ENCODE results near the gene OR2L2. TPM values are rescaled to one million over a fixed set of nuclear protein-coding genes. Genes with fewer than 3 reads are reported as not detected.

The OR2L2 gene
- total RNA-seq (2021; ENCODE audit: unreplicated experiment) (not detected), Bru-seq, nascent RNA (not detected), BruChase-seq, experiment 1, labeled RNA remaining after a 6-hour chase (not detected), BruChase-seq, experiment 2, labeled RNA remaining after a 2-hour chase (not detected)
- not detected in 2 replicates for polyA plus RNA-seq (2012)
- long read RNA-seq: 0 reads

DNA sequence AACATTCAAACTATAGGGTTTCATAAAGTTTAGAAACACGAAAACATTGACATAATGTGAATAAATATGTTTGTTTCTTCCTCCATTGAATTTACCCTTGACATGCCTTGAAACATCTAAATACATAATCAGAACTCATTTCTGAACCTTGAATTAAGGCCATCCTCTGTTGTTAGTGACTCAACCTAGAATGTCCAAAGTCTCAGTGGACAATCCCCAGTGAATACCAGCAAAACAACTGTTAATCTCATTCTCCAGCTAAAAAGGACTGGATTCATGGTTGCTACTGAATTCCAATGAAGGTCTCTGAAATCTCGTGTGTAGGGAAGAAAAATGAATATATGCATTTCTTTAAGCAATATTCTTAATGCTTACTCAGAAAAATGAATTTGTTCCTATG is at the start of gene OR2L2:
Gene OR2L2, plus strand, starts transcription at position 301 of the 400 bp plus-strand sequence. CDS start 8,198 bp downstream, outside the sequence.
- H3K27ac ChIP-seq (ENCODE audit: low read depth, low read length): no peak within 1 kb of the TSS
- RAD21 ChIA-PET (ENCODE audit: low non-redundant PET in 1 of 2, low total read pairs in 2 of 2, uncharacterized antibody in 2 of 2, unreplicated experiment in 2 of 2): no interaction called here
- no peaks in the 10 kb centered on the region for H3K9me2 ChIP-seq (ENCODE audit: insufficient read depth)
- no peak within 1 kb of the TSS for H3K4me2 ChIP-seq (ENCODE audit: low read length)
- no peak within 1 kb of the TSS for H3K9ac ChIP-seq (ENCODE audit: low read length)
- no peaks in the 10 kb centered on the region for H4K20me1 ChIP-seq (ENCODE audit: insufficient read depth)
- TF ChIP-seq EZH2phosphoT487 (IDR thresholded peaks at IDR 0.05; ENCODE audit: borderline replicate concordance) (no peak), RAD21 (IDR thresholded peaks at IDR 0.05; ENCODE audit: low read depth) (no peak), ELF1 (IDR thresholded peaks at IDR 0.05; ENCODE audit: borderline replicate concordance, low read depth) (no peak), ZFX (IDR thresholded peaks at IDR 0.05) (no peak), MAX (IDR thresholded peaks at IDR 0.05) (no peak), EGR1 (IDR thresholded peaks at IDR 0.05; ENCODE audit: low read depth) (no peak), TCF7L2 (IDR thresholded peaks at IDR 0.05; ENCODE audit: borderline replicate concordance, extremely low read depth, insufficient read depth, insufficient read length) (no peak), POLR2A (IDR thresholded peaks at IDR 0.05; ENCODE audit: borderline replicate concordance, extremely low read depth, insufficient read depth, insufficient read length) (no peak), ZBTB33 (IDR thresholded peaks at IDR 0.05; ENCODE audit: extremely low read depth, insufficient replicate concordance, low read length) (no peak), EZH2 (IDR thresholded peaks at IDR 0.05) (no peak), SP1 (IDR thresholded peaks at IDR 0.05; ENCODE audit: low read depth) (no peak), SRF (IDR thresholded peaks at IDR 0.05; ENCODE audit: low read depth) (no peak), CEBPB (IDR thresholded peaks at IDR 0.05; ENCODE audit: low read depth) (no peak), POLR2AphosphoS5 (IDR thresholded peaks at IDR 0.05; ENCODE audit: low read depth, low read length) (no peak), CBX3 (IDR thresholded peaks at IDR 0.05; ENCODE audit: low read depth) (no peak), CTCF (IDR thresholded peaks at IDR 0.05 in 2 of 3, conservative IDR thresholded peaks at IDR 0.05 in 1 of 3; ENCODE audit: borderline replicate concordance in 1 of 3, insufficient read depth in 1 of 3, low read depth in 2 of 3, low read length in 2 of 3) (no peak), JUND (IDR thresholded peaks at IDR 0.05) (no peak), REST (IDR thresholded peaks at IDR 0.05; ENCODE audit: low read depth) (no peak)
- TF ChIP-seq, protein P1, sequence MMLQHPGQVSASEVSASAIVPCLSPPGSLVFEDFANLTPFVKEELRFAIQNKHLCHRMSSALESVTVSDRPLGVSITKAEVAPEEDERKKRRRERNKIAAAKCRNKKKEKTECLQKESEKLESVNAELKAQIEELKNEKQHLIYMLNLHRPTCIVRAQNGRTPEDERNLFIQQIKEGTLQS (IDR thresholded peaks at IDR 0.05): no peak
- intact Hi-C loops (cut with micrococcal nuclease): no loop called here
- no peaks in the 10 kb centered on the region for H3K36me3 ChIP-seq (ENCODE audit: control insufficient read depth in 1 of 2, insufficient read depth in 2 of 2, low read length in 2 of 2)
- H3K27me3 ChIP-seq (ENCODE audit: insufficient read depth, low read length): no peaks in the 10 kb centered on the region
- no peak within 1 kb of the TSS for H2AFZ ChIP-seq (ENCODE audit: low read depth, low read length, poor library complexity, severe bottlenecking)
- DNase-seq (ENCODE audit: low read depth, low spot score): no peak
- POLR2A ChIA-PET: no interaction called here
- BruUV-seq (replicated peaks): no TSS peak
- no peak within 1 kb of the TSS for H3K4me3 ChIP-seq (replicated peaks in 1 of 2; ENCODE audit: low read depth in 1 of 2, low read length in 2 of 2)
- no peaks in the 10 kb centered on the region for H3K79me2 ChIP-seq (ENCODE audit: insufficient read depth, low read length)
- H3K4me1 ChIP-seq (ENCODE audit: control insufficient read depth in 1 of 2, insufficient read depth in 2 of 2, low read length in 2 of 2): no peaks in the 10 kb centered on the region
- H3K9me3 ChIP-seq (ENCODE audit: control insufficient read depth in 1 of 2, insufficient read depth in 1 of 2, low read depth in 1 of 2, low read length in 2 of 2): peaks cover 7 to 10% of the 10 kb centered on the region in 2 experiments; a peak in 2 of 4 replicates
- CTCF ChIA-PET: no interaction called here
- no peak for ATAC-seq
